ENCODE data around the gene FOXD1. TPM values are rescaled to one million over a fixed set of nuclear protein-coding genes. Genes with fewer than 3 reads are reported as not detected.

Gene FOXD1
- total RNA-seq, 2 experiments from 2014 or later, result 0.99 to 1.5 TPM

DNA sequence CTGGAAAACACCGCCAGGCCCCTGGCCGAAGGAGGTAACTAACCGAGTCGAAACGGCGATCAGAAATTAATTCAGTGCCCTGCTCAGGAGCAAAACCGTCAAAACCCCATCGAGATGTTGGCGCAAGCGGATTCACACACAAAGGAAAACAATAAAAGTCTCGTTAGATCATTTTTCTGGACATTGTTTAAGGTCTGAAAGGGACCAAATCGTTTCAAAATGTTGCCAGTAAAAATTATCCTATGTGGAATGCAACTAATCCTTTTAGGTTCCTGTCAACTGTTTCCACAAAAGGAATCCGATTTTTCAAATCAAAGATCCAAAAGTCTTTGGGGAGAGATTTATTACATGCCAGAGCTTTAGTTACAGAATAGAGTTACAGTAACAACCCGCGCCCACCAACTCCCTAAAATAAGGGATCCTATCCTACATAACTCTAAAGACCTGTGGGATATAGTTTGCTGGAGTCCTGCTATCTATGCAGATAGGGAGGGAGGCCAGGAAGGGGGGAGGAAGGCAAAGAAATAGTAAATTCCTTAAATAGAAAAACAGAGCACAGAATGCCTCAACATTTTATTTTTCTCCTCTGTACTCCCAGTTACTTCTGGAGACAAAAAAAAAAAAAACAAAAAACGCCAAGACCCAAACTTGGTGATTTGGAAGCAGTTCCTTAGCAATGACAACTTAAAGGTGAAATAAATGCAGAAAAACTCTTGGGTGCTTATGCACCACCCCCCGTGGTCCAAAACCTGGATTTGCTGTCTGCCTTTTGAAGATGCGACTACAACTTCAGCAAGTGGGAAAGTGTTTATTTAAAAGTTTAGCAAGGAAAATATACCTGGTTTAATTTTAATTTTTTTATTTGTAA, 10.6 kb downstream of the FOXD1 start:
- intact Hi-C loops (cut with micrococcal nuclease), result no loop called here
- Mint-ChIP-seq H3K4me1 (ENCODE audit: low read depth) (peaks cover 8% of the 10 kb centered on the region), H3K4me3 (peak overlapping the region; percentile 31), H3K27ac (no peak overlapping the region), H3K27me3 (peaks cover 80% of the 10 kb centered on the region), H3K9me3 (no peaks in the 10 kb centered on the region), H3K36me3 (ENCODE audit: low read depth) (no peaks in the 10 kb centered on the region)
- POLR2A ChIA-PET, result interaction anchor here (1.0 kb wide), 1 partner anchor 20 kb away, joined by 4 read pairs; no protein-coding TSS in a partner anchor
- no peak for ATAC-seq
- CTCF ChIA-PET, result interaction anchor here (0.9 to 1.0 kb wide), 2 partner anchors 13 to 16 kb away, joined by 3 to 4 read pairs; no protein-coding TSS in a partner anchor
- TF ChIP-seq, protein P1, sequence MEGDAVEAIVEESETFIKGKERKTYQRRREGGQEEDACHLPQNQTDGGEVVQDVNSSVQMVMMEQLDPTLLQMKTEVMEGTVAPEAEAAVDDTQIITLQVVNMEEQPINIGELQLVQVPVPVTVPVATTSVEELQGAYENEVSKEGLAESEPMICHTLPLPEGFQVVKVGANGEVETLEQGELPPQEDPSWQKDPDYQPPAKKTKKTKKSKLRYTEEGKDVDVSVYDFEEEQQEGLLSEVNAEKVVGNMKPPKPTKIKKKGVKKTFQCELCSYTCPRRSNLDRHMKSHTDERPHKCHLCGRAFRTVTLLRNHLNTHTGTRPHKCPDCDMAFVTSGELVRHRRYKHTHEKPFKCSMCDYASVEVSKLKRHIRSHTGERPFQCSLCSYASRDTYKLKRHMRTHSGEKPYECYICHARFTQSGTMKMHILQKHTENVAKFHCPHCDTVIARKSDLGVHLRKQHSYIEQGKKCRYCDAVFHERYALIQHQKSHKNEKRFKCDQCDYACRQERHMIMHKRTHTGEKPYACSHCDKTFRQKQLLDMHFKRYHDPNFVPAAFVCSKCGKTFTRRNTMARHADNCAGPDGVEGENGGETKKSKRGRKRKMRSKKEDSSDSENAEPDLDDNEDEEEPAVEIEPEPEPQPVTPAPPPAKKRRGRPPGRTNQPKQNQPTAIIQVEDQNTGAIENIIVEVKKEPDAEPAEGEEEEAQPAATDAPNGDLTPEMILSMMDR (IDR thresholded peaks at IDR 0.05), result no peak
- no peak for DNase-seq

DNA sequence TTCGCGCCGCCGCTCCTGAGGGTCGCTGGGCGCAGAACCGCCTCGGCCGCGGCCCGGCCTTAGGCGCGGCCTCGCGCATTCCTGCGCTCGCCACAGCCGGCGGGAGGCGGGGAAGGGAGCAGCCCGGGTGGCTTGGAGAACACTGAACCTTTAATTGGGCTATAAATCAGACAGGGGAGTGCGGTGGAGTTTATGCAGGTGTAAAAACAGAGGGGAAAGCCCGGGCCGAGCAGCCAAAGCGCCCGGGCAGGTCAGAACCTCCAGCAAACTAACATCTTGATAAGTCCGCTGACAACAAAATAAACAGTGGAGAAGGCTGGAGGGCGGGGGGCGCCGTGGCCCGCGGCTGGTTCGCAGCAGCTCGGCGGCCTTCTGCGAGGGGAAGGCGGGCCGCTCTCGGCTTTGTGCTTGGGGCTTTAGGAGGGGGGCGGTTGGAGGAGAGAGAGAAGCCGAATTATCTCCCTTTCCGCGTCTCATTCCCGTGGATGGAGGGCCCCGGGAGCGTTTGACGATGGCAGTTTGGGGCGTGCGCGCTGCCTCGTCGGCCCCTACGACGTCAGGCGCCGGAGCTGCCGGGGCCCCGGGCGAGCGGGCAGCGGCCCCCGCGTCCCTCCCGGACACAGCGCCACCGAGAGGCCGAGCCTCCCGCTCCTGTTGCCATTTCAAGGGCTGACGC, 11.3 kb downstream of the FOXD1 start:
- peak overlapping the region; percentile 50 for H3K4me3 Mint-ChIP-seq
- TF ChIP-seq, protein P1 (IDR thresholded peaks at IDR 0.05), result no peak
- H3K4me1 Mint-ChIP-seq (ENCODE audit: low read depth), result peaks cover 8% of the 10 kb centered on the region
- intact Hi-C loops (cut with micrococcal nuclease), result no loop called here
- no peaks in the 10 kb centered on the region for H3K9me3 Mint-ChIP-seq
- ChIA-PET CTCF (no interaction called here), POLR2A (interaction anchor here (1.0 kb wide), 1 partner anchor 19 kb away, joined by 4 read pairs; no protein-coding TSS in a partner anchor)
- no peak overlapping the region for H3K27ac Mint-ChIP-seq
- peaks cover 78% of the 10 kb centered on the region for H3K27me3 Mint-ChIP-seq
- no peaks in the 10 kb centered on the region for H3K36me3 Mint-ChIP-seq (ENCODE audit: low read depth)
- no peak for ATAC-seq
- no peak for DNase-seq

DNA sequence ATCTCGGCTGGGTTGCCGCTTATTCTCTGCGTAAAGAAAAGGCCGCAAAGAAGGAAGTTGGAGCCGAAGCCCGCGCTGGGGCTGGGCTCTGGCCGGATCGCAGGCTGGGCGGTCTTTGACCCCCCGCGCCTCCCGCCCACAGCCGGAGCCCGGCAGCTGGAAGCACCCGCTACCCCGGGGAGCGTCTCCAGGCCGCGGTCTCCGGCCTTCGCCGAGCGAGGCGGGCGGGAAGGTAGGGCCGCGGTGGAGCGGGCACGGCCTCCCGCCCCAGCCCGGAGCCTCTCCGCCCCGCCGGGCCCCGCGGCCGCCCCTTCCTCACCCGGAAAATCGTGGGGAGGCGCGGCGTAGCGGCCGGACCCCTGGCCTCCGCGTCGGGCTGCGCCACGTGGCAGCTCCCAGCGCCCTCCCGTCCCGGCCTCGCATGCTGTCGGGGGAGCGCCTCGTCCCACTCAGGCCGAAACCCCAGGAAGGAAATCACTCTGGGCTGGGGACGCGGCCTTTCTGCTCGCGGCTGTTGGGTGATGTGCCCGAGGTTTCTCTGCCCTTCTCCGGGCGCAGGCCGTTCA, 12.0 kb downstream of the FOXD1 start:
- POLR2A ChIA-PET, result no interaction called here
- H3K4me3 Mint-ChIP-seq, result no peak overlapping the region
- no peak overlapping the region for H3K27ac Mint-ChIP-seq
- CTCF ChIA-PET, result no interaction called here
- no peaks in the 10 kb centered on the region for H3K9me3 Mint-ChIP-seq
- H3K36me3 Mint-ChIP-seq (ENCODE audit: low read depth), result no peaks in the 10 kb centered on the region
- DNase-seq (no peak), ATAC-seq (no peak)
- peaks cover 8% of the 10 kb centered on the region for H3K4me1 Mint-ChIP-seq (ENCODE audit: low read depth)
- intact Hi-C loops (cut with micrococcal nuclease), result no loop called here
- H3K27me3 Mint-ChIP-seq, result peaks cover 71% of the 10 kb centered on the region
- TF ChIP-seq, protein P1 (IDR thresholded peaks at IDR 0.05), result no peak

DNA sequence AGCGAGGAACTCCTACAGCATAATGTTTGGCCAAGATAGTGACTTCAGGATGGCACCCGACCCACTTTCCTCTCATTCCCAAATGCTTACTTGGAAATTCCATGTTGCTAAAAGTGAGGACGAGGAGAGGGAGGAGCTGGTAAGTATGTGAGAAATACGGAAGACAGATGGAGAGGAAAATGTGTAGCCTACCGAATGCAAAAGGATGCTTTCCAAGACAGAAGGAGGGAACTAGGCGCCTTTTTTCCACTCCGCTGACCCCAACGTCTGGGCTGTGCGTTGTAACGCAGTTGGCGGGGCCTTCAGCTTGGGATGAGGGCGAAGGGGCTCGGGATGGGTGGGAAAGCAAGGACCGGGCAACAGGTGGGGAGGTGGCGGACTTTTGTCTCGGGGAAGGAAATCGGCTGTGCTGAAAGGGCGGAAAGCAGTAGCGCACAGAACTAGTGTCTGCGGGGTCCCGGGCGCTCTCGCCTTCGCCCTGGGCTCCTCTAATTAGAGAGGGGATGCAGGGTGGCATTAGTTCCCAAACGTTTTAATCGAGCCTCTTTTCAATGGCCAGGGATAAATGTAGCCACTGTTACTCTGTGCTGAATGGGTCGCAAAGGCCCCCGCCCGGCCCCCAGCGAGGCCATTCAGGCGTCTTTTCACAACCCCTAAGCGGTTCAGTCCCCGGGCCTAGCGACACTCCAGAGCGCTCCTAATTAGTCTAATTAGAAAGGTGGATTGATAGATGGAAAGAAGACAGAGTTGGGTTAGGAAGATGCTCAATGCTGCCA, 12.6 kb downstream of the FOXD1 start:
- peaks cover 8% of the 10 kb centered on the region for H3K4me1 Mint-ChIP-seq (ENCODE audit: low read depth)
- ATAC-seq, result no peak
- peak overlapping the region; percentile 7 for H3K4me3 Mint-ChIP-seq
- no peak for DNase-seq
- H3K9me3 Mint-ChIP-seq, result no peaks in the 10 kb centered on the region
- TF ChIP-seq, protein P1 (IDR thresholded peaks at IDR 0.05), result no peak
- no peaks in the 10 kb centered on the region for H3K36me3 Mint-ChIP-seq (ENCODE audit: low read depth)
- no peak overlapping the region for H3K27ac Mint-ChIP-seq
- intact Hi-C loops (cut with micrococcal nuclease), result no loop called here
- H3K27me3 Mint-ChIP-seq, result peaks cover 65% of the 10 kb centered on the region
- ChIA-PET CTCF (no interaction called here), POLR2A (no interaction called here)
